RWPE2 (cell line): ENCODE measurements around the gene MYO3B.

Source experiments
- ATAC-seq: fragments of 200-7000 bp; cut with Tn5 transposase; 3 replicates; pipeline ENCODE4 v1.9.1; 2021; ENCODE audit warnings: low read depth
- DNase-seq: peaks from one replicate; pipeline ENCODE4 v3.0.0-alpha.2; 2020; ENCODE audit warnings: low spot score
- H3K27ac ChIP-seq: fragments of 450-650 bp; 2 replicates; pipeline ENCODE4 v1.5.1; 2017; ENCODE audit warnings: mild to moderate bottlenecking; ENCODE audit not compliant: poor library complexity, severe bottlenecking
- H3K27me3 ChIP-seq: fragments of 250-450 bp; sonication (Bioruptor Pico); 2 replicates; pipeline ENCODE4 v1.5.1; 2021; ENCODE audit warnings: mild to moderate bottlenecking, moderate library complexity; ENCODE audit not compliant: insufficient read depth, poor library complexity, severe bottlenecking
- H3K36me3 ChIP-seq: fragments of 250-450 bp; sonication (Bioruptor Pico); 2 replicates; pipeline ENCODE4 v1.5.1; 2020; ENCODE audit warnings: low read depth, mild to moderate bottlenecking, moderate library complexity
- H3K4me1 ChIP-seq: fragments of 250-450 bp; sonication (Bioruptor Pico); 2 replicates; pipeline ENCODE4 v1.5.1; 2021; ENCODE audit warnings: mild to moderate bottlenecking, moderate library complexity; ENCODE audit not compliant: insufficient read depth, poor library complexity, severe bottlenecking
- H3K4me3 ChIP-seq: fragments of 250-450 bp; sonication (Bioruptor Pico); 2 replicates; pipeline ENCODE4 v1.5.1; 2021; ENCODE audit warnings: mild to moderate bottlenecking, moderate library complexity; ENCODE audit not compliant: severe bottlenecking
- H3K9me3 ChIP-seq: fragments of 250-450 bp; sonication (Bioruptor Pico); 2 replicates; pipeline ENCODE4 v1.5.1; 2021; ENCODE audit warnings: mild to moderate bottlenecking, moderate library complexity; ENCODE audit not compliant: severe bottlenecking
- TF ChIP-seq, protein P1 (sequence below): fragments of 450-650 bp; IDR thresholded peaks from one replicate; pipeline ENCODE4 v1.5.1; 2017; ENCODE audit warnings: mild to moderate bottlenecking, moderate library complexity; ENCODE audit not compliant: poor library complexity, severe bottlenecking

MYO3B gene

DNA sequence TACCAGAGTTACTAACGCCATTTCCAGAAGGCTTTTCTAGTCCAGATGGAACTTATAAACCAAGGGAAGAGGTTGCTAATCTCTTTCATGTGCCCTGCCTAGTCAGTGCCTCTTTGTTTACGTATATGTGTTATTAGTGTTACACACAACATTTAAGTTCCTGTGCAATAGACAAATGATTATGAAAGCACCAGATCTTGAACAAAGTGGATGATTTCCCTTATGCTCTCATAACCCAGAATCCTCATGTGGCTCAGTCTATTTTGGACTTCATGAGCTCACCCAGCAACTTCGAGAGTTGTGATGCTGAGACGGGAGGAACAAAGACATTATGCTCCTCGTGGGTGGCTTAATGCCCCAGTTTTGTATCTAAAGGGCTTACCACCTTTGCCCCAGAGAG lies 322.8 kb downstream of the MYO3B start:
- H3K4me3 ChIP-seq = no peak overlapping the region
- no peaks in the 10 kb centered on the region for H3K9me3 ChIP-seq
- H3K4me1 ChIP-seq = no peaks in the 10 kb centered on the region
- no peaks in the 10 kb centered on the region for H3K36me3 ChIP-seq
- TF ChIP-seq, protein P1, sequence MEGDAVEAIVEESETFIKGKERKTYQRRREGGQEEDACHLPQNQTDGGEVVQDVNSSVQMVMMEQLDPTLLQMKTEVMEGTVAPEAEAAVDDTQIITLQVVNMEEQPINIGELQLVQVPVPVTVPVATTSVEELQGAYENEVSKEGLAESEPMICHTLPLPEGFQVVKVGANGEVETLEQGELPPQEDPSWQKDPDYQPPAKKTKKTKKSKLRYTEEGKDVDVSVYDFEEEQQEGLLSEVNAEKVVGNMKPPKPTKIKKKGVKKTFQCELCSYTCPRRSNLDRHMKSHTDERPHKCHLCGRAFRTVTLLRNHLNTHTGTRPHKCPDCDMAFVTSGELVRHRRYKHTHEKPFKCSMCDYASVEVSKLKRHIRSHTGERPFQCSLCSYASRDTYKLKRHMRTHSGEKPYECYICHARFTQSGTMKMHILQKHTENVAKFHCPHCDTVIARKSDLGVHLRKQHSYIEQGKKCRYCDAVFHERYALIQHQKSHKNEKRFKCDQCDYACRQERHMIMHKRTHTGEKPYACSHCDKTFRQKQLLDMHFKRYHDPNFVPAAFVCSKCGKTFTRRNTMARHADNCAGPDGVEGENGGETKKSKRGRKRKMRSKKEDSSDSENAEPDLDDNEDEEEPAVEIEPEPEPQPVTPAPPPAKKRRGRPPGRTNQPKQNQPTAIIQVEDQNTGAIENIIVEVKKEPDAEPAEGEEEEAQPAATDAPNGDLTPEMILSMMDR = no peak
- no peak for DNase-seq
- no peaks in the 10 kb centered on the region for H3K27me3 ChIP-seq
- no peak overlapping the region for H3K27ac ChIP-seq
- no peak for ATAC-seq

DNA sequence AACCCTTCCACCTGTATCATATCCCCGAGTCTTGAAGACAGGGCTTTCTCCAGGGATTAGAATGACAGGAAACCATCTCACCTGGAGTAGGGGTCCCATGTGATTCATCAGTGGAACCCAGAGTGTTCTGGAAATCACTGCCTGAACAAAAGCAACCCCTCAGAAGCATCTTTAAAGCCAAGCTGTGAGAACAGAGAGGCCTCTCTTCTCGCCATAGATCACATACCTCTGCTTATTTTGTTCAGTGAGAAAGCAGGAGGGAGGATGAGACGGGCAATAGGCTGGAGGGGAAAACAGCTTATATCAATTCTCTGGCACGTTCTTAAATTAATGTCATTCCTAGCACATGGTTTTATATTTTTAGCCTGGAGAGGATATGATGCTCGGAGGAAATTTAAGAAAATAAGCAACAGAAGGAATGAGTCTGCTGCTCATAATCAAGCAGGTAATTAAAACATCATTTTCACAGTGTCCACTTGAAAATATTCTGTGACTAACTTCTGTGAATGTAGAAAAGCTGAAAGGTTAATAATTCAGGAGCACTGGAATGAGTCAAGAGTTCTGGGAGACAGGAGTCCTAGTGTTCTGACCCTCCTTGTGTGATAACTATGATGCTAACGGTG lies 323.6 kb downstream of the MYO3B start:
- Histone ChIP-seq H3K27me3 (no peaks in the 10 kb centered on the region), H3K36me3 (no peaks in the 10 kb centered on the region), H3K9me3 (no peaks in the 10 kb centered on the region), H3K4me1 (no peaks in the 10 kb centered on the region), H3K27ac (no peak overlapping the region), H3K4me3 (no peak overlapping the region)
- ATAC-seq (no peak), DNase-seq (no peak)
- TF ChIP-seq, protein P1 = no peak

- Histone ChIP-seq H3K36me3 (no peaks in the 10 kb centered on the region), H3K4me3 (no peak overlapping the region), H3K9me3 (no peaks in the 10 kb centered on the region), H3K27me3 (no peaks in the 10 kb centered on the region), H3K27ac (no peak overlapping the region), H3K4me1 (no peaks in the 10 kb centered on the region)
- ATAC-seq (no peak), DNase-seq (no peak)
- TF ChIP-seq, protein P1 = no peak
Measured at GRCh38 chr2:170502361-170503130, 324.6 kb downstream of the MYO3B start.

- Histone ChIP-seq H3K27me3 (no peaks in the 10 kb centered on the region), H3K36me3 (no peaks in the 10 kb centered on the region), H3K9me3 (no peaks in the 10 kb centered on the region), H3K27ac (no peak overlapping the region), H3K4me1 (no peaks in the 10 kb centered on the region), H3K4me3 (no peak overlapping the region)
- TF ChIP-seq, protein P1 = no peak
- no peak for DNase-seq
- no peak for ATAC-seq
Measured at GRCh38 chr2:170503563-170503962, 325.6 kb downstream of the MYO3B start.
